Breast epithelium (tissue), 3 donors: ENCODE measurements around the gene MAP6D1.

Experiments
- CTCF ChIP-seq, 3 donors: fragments of 450-650 bp; IDR thresholded peaks; one replicate each; pipeline ENCODE4 v1.5.1; 2016 to 2017; ENCODE audit warnings: antibody characterized with exemption in 3 of 3, mild to moderate bottlenecking in 3 of 3, moderate library complexity in 3 of 3
- POLR2A ChIP-seq: fragments of 450-650 bp; IDR thresholded peaks from one replicate; pipeline ENCODE4 v1.6.1; 2016; ENCODE audit warnings: antibody characterized with exemption, mild to moderate bottlenecking, moderate library complexity
- POLR2AphosphoS5 ChIP-seq, 3 donors: sonication (generic); formaldehyde crosslinking; IDR thresholded peaks; one replicate each; pipeline ENCODE4 v1.6.1; 2017; ENCODE audit warnings: antibody characterized with exemption in 3 of 3

- TF ChIP-seq CTCF (IDR thresholded peaks at IDR 0.05) (no peak), POLR2A (no peak), POLR2AphosphoS5 (IDR thresholded peaks at IDR 0.05) (no peak)
Observed at GRCh38 chr3:183815563-183815940, 9.8 kb downstream of the MAP6D1 start.
